Activated naive CD4-positive, alpha-beta T cell treated with anti-CD3 and anti-CD28 coated beads for 36 hours (primary cell): ENCODE measurements around the gene POU4F1. TPM values are rescaled to one million over a fixed set of nuclear protein-coding genes. Genes with fewer than 3 reads are reported as not detected.

ENCODE experiments used
- CTCF ChIA-PET: fragments of 350-600 bp; sonication (Branson Sonifier 250); formaldehyde crosslinking; loops from one replicate; lab custom pipeline; 2021; ENCODE audit warnings: antibody characterized with exemption; lab: Charles Lee
- DNase-seq: peaks from one replicate; pipeline ENCODE4 v3.0.0-alpha.2; 2020
- H3K27ac Mint-ChIP-seq: one replicate; pipeline ENCODE4 v1.8.0; 2021; ENCODE audit warnings: mild to moderate bottlenecking, mixed read lengths
- H3K27me3 Mint-ChIP-seq: one replicate; pipeline ENCODE4 v1.8.0; 2021; ENCODE audit warnings: low read depth, mixed read lengths
- H3K36me3 Mint-ChIP-seq: one replicate; pipeline ENCODE4 v1.8.0; 2021; ENCODE audit warnings: low read depth, mixed read lengths
- H3K4me1 Mint-ChIP-seq: one replicate; pipeline ENCODE4 v1.8.0; 2021; ENCODE audit warnings: low read depth, mixed read lengths
- H3K4me3 Mint-ChIP-seq: one replicate; pipeline ENCODE4 v1.8.0; 2021; ENCODE audit warnings: mild to moderate bottlenecking, moderate library complexity, mixed read lengths
- H3K9me3 Mint-ChIP-seq: one replicate; pipeline ENCODE4 v1.8.0; 2021; ENCODE audit warnings: mixed read lengths
- intact Hi-C: fragments of 100-400 bp; cut with micrococcal nuclease; formaldehyde crosslinking; loops from one replicate; pipeline ENCODE4 v1.15.1; 2023
- total RNA-seq, 2 experiments: library from RNA; stranded (reverse); gene quantifications; one replicate each; pipeline ENCODE4 v1.2.3, GENCODE V29; 2021

POU4F1 gene
- total RNA-seq, 2 experiments from 2014 or later: 0.07 TPM; not detected in 1

- Mint-ChIP-seq H3K36me3 (peaks cover 3% of the 10 kb centered on the region), H3K27ac (no peak overlapping the region), H3K4me3 (peak overlapping the region; percentile 32), H3K9me3 (peaks cover 2% of the 10 kb centered on the region), H3K4me1 (peaks cover 14% of the 10 kb centered on the region), H3K27me3 (peaks cover 77% of the 10 kb centered on the region)
- DNase-seq: no peak
- CTCF ChIA-PET: interaction anchor here (0.8 to 1.2 kb wide), 2 partner anchors 459 to 460 kb away, joined by 3 to 4 read pairs; no protein-coding TSS in a partner anchor
- intact Hi-C loops: loop anchor here (10.0 kb wide), 1 partner anchor 462 kb away; no protein-coding TSS in a partner anchor
These were observed 6.4 kb downstream of the POU4F1 start for GRCh38 chr13:78596736-78597601.

GRCh38 chr13:78596399-78596735, 7.0 kb downstream of the POU4F1 start:
- CTCF ChIA-PET: interaction anchor here (1.2 kb wide), 1 partner anchor 459 kb away, joined by 3 read pairs; no protein-coding TSS in a partner anchor
- H3K9me3 Mint-ChIP-seq: peaks cover 2% of the 10 kb centered on the region
- H3K36me3 Mint-ChIP-seq: peaks cover 3% of the 10 kb centered on the region
- no peak overlapping the region for H3K27ac Mint-ChIP-seq
- H3K4me3 Mint-ChIP-seq: peak overlapping the region; percentile 32
- H3K4me1 Mint-ChIP-seq: peaks cover 12% of the 10 kb centered on the region
- DNase-seq: no peak
- intact Hi-C loops: loop anchor here (10.0 kb wide), 1 partner anchor 462 kb away; no protein-coding TSS in a partner anchor
- peaks cover 79% of the 10 kb centered on the region for H3K27me3 Mint-ChIP-seq

- peaks cover 75% of the 10 kb centered on the region for H3K27me3 Mint-ChIP-seq
- peaks cover 10% of the 10 kb centered on the region for H3K4me1 Mint-ChIP-seq
- intact Hi-C loops: loop anchor here (1.0 to 10.0 kb wide), 3 partner anchors 9 to 461 kb away; no protein-coding TSS in a partner anchor
- H3K4me3 Mint-ChIP-seq: peak overlapping the region; percentile 29
- no peak for DNase-seq
- H3K27ac Mint-ChIP-seq: no peak overlapping the region
- peaks cover 2% of the 10 kb centered on the region for H3K9me3 Mint-ChIP-seq
- peaks cover 3% of the 10 kb centered on the region for H3K36me3 Mint-ChIP-seq
- CTCF ChIA-PET: interaction anchor here (0.7 to 1.2 kb wide), 2 partner anchors 185 to 458 kb away, joined by 3 to 4 read pairs; no protein-coding TSS in a partner anchor
These were observed 7.6 kb downstream of the POU4F1 start for GRCh38 chr13:78595495-78596398.

- Mint-ChIP-seq H3K27me3 (peaks cover 73% of the 10 kb centered on the region), H3K4me1 (peaks cover 4% of the 10 kb centered on the region), H3K36me3 (peaks cover 5% of the 10 kb centered on the region), H3K4me3 (no peak overlapping the region), H3K9me3 (peaks cover 2% of the 10 kb centered on the region), H3K27ac (no peak overlapping the region)
- no peak for DNase-seq
- intact Hi-C loops: loop anchor here (10.0 kb wide), 1 partner anchor 460 kb away; no protein-coding TSS in a partner anchor
- CTCF ChIA-PET: interaction anchor here (0.7 kb wide), 1 partner anchor 10 kb away, joined by 4 read pairs; no protein-coding TSS in a partner anchor
These were observed 8.8 kb downstream of the POU4F1 start for GRCh38 chr13:78594456-78594975.

- H3K4me3 Mint-ChIP-seq: no peak overlapping the region
- H3K27me3 Mint-ChIP-seq: peaks cover 73% of the 10 kb centered on the region
- no peak for DNase-seq
- H3K27ac Mint-ChIP-seq: no peak overlapping the region
- intact Hi-C loops: loop anchor here (10.0 kb wide), 1 partner anchor 459 kb away; no protein-coding TSS in a partner anchor
- peaks cover 2% of the 10 kb centered on the region for H3K9me3 Mint-ChIP-seq
- CTCF ChIA-PET: interaction anchor here (0.7 kb wide), 1 partner anchor 10 kb away, joined by 4 read pairs; no protein-coding TSS in a partner anchor
- peaks cover 2% of the 10 kb centered on the region for H3K36me3 Mint-ChIP-seq
- peaks cover 4% of the 10 kb centered on the region for H3K4me1 Mint-ChIP-seq
These were observed 9.5 kb downstream of the POU4F1 start for GRCh38 chr13:78593652-78594455.

- H3K27ac Mint-ChIP-seq: no peak overlapping the region
- DNase-seq: no peak
- peaks cover 4% of the 10 kb centered on the region for H3K4me1 Mint-ChIP-seq
- H3K9me3 Mint-ChIP-seq: peaks cover 2% of the 10 kb centered on the region
- H3K4me3 Mint-ChIP-seq: no peak overlapping the region
- intact Hi-C loops: loop anchor here (10.0 kb wide), 1 partner anchor 458 kb away; no protein-coding TSS in a partner anchor
- peaks cover 75% of the 10 kb centered on the region for H3K27me3 Mint-ChIP-seq
- peaks cover 2% of the 10 kb centered on the region for H3K36me3 Mint-ChIP-seq
- CTCF ChIA-PET: no interaction called here
These were observed 10.2 kb downstream of the POU4F1 start for GRCh38 chr13:78593129-78593528.

- Mint-ChIP-seq H3K27me3 (peaks cover 76% of the 10 kb centered on the region), H3K9me3 (peaks cover 4% of the 10 kb centered on the region), H3K4me3 (no peak overlapping the region), H3K36me3 (peaks cover 2% of the 10 kb centered on the region), H3K4me1 (peaks cover 6% of the 10 kb centered on the region), H3K27ac (no peak overlapping the region)
- no peak for DNase-seq
- CTCF ChIA-PET: no interaction called here
- intact Hi-C loops: loop anchor here (10.0 kb wide), 1 partner anchor 458 kb away; no protein-coding TSS in a partner anchor
These were observed 10.8 kb downstream of the POU4F1 start for GRCh38 chr13:78592584-78592983.

GRCh38 chr13:78589206-78589605, 14.1 kb downstream of the POU4F1 start:
- intact Hi-C loops: no loop called here
- no peak for DNase-seq
- H3K36me3 Mint-ChIP-seq: peaks cover 2% of the 10 kb centered on the region
- H3K27me3 Mint-ChIP-seq: peaks cover 71% of the 10 kb centered on the region
- H3K27ac Mint-ChIP-seq: no peak overlapping the region
- peaks cover 4% of the 10 kb centered on the region for H3K9me3 Mint-ChIP-seq
- no peak overlapping the region for H3K4me3 Mint-ChIP-seq
- CTCF ChIA-PET: no interaction called here
- H3K4me1 Mint-ChIP-seq: peaks cover 8% of the 10 kb centered on the region

GRCh38 chr13:78587395-78587794, 16.0 kb downstream of the POU4F1 start:
- Mint-ChIP-seq H3K27ac (no peak overlapping the region), H3K4me3 (no peak overlapping the region), H3K27me3 (peaks cover 59% of the 10 kb centered on the region), H3K4me1 (peaks cover 8% of the 10 kb centered on the region), H3K36me3 (peaks cover 2% of the 10 kb centered on the region), H3K9me3 (peaks cover 4% of the 10 kb centered on the region)
- CTCF ChIA-PET: no interaction called here
- DNase-seq: no peak
- intact Hi-C loops: no loop called here

- Mint-ChIP-seq H3K27me3 (peaks cover 55% of the 10 kb centered on the region), H3K36me3 (peaks cover 2% of the 10 kb centered on the region), H3K9me3 (peaks cover 4% of the 10 kb centered on the region), H3K4me3 (no peak overlapping the region), H3K27ac (no peak overlapping the region), H3K4me1 (peaks cover 8% of the 10 kb centered on the region)
- intact Hi-C loops: no loop called here
- no peak for DNase-seq
- CTCF ChIA-PET: no interaction called here
These were observed 16.6 kb downstream of the POU4F1 start for GRCh38 chr13:78586706-78587105.

- no peaks in the 10 kb centered on the region for H3K36me3 Mint-ChIP-seq
- intact Hi-C loops: no loop called here
- H3K4me3 Mint-ChIP-seq: no peak overlapping the region
- H3K4me1 Mint-ChIP-seq: no peaks in the 10 kb centered on the region
- peaks cover 30% of the 10 kb centered on the region for H3K27me3 Mint-ChIP-seq
- CTCF ChIA-PET: no interaction called here
- no peak overlapping the region for H3K27ac Mint-ChIP-seq
- no peaks in the 10 kb centered on the region for H3K9me3 Mint-ChIP-seq
- DNase-seq: no peak
These were observed 27.1 kb downstream of the POU4F1 start for GRCh38 chr13:78576261-78576660.
